NCI-H2227 treated with DMSO at 0.1 percent for 48 hours (cell line): ENCODE measurements around the gene CLSTN2.

Experiments
- DNase-seq: peaks from one replicate; lab custom pipeline; 2025; lab: John Stamatoyannopoulos, UW

CLSTN2 gene

GRCh38 chr3:140052771-140053702, 118.1 kb downstream of the CLSTN2 start:
- no peak for DNase-seq

GRCh38 chr3:140053794-140054193, 118.8 kb downstream of the CLSTN2 start:
- DNase-seq: no peak

GRCh38 chr3:140055092-140055791, 120.3 kb downstream of the CLSTN2 start:
- no peak for DNase-seq

GRCh38 chr3:140056047-140056446, 121.1 kb downstream of the CLSTN2 start:
- no peak for DNase-seq

DNA sequence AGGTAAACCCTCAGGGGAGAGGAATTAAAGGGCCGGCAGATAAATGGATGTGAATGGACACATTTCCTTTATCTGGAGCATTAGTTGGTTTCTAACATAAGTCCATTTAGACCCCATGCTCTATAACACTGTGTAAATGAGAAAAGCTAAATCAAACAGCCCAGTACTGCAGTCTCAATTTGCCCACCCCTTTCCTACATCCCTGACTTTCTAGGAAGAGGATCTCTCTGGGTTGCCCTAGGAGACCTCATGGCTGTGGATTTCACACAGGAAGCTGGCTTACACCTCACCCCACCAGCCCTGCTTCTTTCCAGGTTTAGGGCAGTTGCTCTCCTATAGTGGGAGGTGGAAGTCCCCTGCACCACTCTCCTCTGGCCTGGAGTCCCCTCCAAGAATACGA, 126.2 kb downstream of the CLSTN2 start:
- no peak for DNase-seq

GRCh38 chr3:140062461-140062860, 127.5 kb downstream of the CLSTN2 start:
- DNase-seq: no peak

GRCh38 chr3:140067487-140067886, 132.5 kb downstream of the CLSTN2 start:
- no peak for DNase-seq

- no peak for DNase-seq
Observed at GRCh38 chr3:140068494-140069017, 133.6 kb downstream of the CLSTN2 start.

GRCh38 chr3:140073278-140074045, 138.5 kb downstream of the CLSTN2 start:
- DNase-seq: no peak

GRCh38 chr3:140076552-140076951, 141.6 kb downstream of the CLSTN2 start:
- no peak for DNase-seq

- DNase-seq: no peak
Observed at GRCh38 chr3:140077406-140077805, 142.4 kb downstream of the CLSTN2 start.

- DNase-seq: no peak
Observed at GRCh38 chr3:140078343-140078742, 143.4 kb downstream of the CLSTN2 start.

DNA sequence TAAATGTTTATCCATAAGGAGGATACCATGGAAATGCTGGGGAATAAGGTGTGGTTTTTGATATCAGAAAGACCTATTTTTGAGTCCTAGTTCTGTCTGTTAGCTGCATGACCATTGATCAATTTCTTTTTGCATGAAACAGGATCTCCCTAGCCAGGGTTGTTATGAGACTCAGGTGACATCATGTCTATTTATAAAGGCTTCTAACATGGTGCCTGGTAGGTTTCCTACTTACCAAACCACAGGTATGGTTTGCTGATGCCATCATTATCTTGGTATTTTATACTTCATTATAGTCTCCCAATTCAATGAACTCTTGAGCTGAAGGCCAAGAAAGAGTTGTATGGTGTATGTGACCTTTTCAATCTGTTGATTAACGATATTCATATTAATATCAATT, 144.0 kb downstream of the CLSTN2 start:
- DNase-seq: no peak

DNA sequence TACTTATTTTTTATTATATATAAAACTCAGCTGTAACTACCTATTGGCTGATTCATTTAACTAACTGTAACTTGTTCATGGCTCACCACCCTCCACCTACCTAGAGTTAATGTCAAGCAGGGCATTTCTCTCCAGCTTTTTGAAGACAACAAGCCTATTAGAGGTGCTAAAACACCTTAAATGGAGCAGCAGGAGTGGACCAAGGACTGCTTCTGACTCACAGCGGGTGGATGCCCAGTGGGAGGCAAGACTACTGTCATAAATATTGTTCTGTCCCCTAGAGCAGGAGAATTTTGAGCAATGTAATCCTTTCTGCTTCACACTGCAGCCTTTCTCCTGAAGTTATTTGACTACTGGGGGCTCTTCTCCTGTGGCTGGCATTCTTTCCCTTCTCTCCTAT, 146.9 kb downstream of the CLSTN2 start:
- no peak for DNase-seq

GRCh38 chr3:140085001-140085400, 150.0 kb downstream of the CLSTN2 start:
- no peak for DNase-seq

- no peak for DNase-seq
Observed at GRCh38 chr3:140086642-140087041, 151.7 kb downstream of the CLSTN2 start.

GRCh38 chr3:140088058-140088457, 153.1 kb downstream of the CLSTN2 start:
- no peak for DNase-seq

DNA sequence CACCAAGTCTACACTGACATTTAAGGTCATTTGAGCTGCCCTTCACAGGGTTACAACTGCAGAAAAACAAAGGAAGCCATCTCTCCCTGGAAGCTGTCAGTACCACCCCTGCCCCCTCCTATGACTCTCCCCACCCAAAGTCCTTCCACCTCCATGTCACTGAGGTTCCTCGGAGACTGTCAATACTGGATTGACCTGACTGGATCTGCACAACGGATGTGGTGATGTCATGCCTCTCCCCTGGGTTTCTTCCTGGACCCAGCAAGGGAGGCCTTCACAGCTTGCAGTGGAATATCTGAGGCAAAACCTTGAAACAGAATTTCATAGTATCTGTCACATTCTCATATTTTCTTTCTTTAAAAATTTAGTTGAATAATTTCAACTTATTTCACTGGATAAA, 153.5 kb downstream of the CLSTN2 start:
- no peak for DNase-seq

GRCh38 chr3:140089403-140090072, 154.6 kb downstream of the CLSTN2 start:
- no peak for DNase-seq

DNA sequence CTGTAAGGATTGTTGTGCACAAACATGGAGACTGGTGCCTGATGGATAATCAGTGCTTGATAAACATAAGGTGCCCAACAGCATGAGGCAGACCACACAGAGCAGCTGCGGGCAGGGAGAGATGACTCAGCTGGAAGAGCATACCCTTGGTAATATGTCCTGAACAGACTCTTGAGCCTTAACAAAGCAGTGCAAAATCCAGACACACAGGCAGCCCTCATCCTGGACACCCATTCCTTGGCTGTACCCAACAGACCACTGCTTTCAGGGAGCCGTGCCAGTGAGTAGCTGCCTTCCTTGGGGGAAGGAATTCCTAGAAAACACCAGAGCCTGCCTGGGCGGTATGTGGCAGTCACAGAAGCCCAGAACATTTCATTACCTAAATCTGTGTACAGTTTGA, 156.2 kb downstream of the CLSTN2 start:
- no peak for DNase-seq

- DNase-seq: no peak
Observed at GRCh38 chr3:140092848-140093536, 158.0 kb downstream of the CLSTN2 start.
